Testis (tissue), 2 donors: ENCODE data around the gene MRPS34.

Source experiments
- POLR2A ChIP-seq: fragments of 450-650 bp; IDR thresholded peaks from one replicate; pipeline ENCODE4 v1.6.1; 2017; ENCODE audit warnings: antibody characterized with exemption, mild to moderate bottlenecking, moderate library complexity
- TF ChIP-seq, protein P1 (sequence below), 3 experiments: fragments of 450-650 bp in 2 of 3; fragments of 200-600 bp in 1 of 3; sonication (generic) in 1 of 3; IDR thresholded peaks; one replicate each; pipeline ENCODE4 v1.5.1; 2016 to 2019; ENCODE audit warnings: antibody characterized with exemption in 3 of 3, mild to moderate bottlenecking in 2 of 3, moderate library complexity in 1 of 3

DNA sequence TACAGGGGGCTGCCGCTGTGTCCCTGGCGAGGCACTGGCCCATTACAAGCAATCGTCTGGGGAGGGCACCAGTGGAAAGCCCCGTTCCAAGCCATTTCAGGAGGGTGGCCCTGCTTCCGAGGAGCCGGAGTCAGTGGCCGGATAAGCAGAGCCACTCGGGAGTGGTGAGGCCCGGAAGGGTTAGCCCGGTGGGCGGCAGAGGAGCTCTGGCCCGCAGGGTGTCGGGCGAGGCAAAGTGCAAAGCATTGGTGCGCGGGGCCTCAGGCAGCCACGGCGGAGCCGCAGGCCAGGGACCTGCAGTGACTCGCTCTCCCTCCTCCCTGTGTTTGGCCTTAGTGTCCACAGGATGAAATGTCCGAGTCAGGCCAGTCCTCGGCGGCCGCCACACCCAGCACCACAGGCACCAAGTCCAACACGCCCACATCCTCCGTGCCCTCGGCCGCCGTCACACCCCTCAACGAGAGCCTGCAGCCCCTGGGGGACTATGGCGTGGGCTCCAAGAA lies 26.2 kb downstream of the MRPS34 start:
- TF ChIP-seq, protein P1, sequence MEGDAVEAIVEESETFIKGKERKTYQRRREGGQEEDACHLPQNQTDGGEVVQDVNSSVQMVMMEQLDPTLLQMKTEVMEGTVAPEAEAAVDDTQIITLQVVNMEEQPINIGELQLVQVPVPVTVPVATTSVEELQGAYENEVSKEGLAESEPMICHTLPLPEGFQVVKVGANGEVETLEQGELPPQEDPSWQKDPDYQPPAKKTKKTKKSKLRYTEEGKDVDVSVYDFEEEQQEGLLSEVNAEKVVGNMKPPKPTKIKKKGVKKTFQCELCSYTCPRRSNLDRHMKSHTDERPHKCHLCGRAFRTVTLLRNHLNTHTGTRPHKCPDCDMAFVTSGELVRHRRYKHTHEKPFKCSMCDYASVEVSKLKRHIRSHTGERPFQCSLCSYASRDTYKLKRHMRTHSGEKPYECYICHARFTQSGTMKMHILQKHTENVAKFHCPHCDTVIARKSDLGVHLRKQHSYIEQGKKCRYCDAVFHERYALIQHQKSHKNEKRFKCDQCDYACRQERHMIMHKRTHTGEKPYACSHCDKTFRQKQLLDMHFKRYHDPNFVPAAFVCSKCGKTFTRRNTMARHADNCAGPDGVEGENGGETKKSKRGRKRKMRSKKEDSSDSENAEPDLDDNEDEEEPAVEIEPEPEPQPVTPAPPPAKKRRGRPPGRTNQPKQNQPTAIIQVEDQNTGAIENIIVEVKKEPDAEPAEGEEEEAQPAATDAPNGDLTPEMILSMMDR (IDR thresholded peaks at IDR 0.05), result no peak
- TF ChIP-seq POLR2A, result no peak
